Measurements from ENCODE around the gene SORCS2.

Gene SORCS2

GRCh38 chr4:7428261-7429068 lies 236.1 kb downstream of the SORCS2 start:
- no peak for DNase-seq (ENCODE audit: low read depth)

- no peak for DNase-seq (ENCODE audit: low read depth)
Measured at GRCh38 chr4:7429069-7429416, 236.7 kb downstream of the SORCS2 start.

DNA sequence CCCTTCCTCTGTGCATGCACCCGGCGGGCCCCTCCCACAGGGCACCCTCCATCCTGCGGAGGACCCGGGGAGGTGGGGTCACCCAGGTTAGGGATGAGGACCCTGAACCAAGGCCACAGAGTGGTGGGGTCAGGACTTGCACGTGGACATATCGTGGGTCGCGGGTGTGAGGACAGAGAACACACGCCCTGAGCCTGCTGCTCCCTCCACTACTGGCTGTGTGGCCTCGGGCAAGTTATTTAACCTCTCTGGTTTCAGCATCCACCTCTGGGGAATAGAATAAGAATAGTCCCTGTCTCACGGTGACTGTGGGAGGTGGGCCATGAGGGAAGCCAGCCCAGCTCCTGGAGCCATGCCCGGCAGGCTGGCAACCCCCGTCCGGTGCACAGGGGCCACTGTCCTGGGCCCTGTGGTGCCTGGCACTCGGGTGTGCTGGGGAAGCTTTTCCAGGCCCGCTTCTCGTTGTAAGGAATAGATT lies 237.3 kb downstream of the SORCS2 start:
- no peak for DNase-seq (ENCODE audit: low read depth)

DNA sequence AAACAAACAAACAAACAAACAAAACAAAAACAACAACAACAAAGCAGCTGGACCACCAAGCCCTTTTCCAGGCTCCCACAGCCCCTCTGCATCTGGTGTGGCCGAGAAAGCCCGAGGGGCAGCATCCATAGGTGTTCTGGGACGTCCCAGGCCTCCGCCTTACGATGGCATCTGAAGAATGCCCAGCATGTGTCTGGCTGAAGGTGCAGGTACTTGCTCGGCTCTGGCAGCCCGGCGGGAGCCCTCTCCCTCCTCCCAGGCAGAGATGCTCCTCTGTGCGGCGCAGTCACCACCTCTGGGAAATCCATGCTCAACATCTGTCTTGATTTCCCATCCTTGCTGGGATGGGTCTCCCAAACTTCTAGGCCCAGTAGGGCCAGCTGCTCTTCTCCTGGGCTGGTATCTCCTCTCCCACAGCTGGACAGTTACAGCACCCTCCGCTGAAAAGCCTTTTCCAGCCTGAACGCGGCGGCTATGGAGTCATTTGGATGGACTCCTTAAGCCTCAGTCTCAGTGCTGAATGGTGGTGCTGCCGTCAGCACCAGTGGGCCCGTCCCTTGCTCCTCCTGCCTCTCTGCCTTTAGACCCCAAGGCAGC lies 238.1 kb downstream of the SORCS2 start:
- DNase-seq (ENCODE audit: low read depth), result no peak

- DNase-seq (ENCODE audit: low read depth), result no peak
Measured at GRCh38 chr4:7430965-7431695, 238.8 kb downstream of the SORCS2 start.

- DNase-seq (ENCODE audit: low read depth), result no peak
Measured at GRCh38 chr4:7431696-7432530, 239.6 kb downstream of the SORCS2 start.

DNA sequence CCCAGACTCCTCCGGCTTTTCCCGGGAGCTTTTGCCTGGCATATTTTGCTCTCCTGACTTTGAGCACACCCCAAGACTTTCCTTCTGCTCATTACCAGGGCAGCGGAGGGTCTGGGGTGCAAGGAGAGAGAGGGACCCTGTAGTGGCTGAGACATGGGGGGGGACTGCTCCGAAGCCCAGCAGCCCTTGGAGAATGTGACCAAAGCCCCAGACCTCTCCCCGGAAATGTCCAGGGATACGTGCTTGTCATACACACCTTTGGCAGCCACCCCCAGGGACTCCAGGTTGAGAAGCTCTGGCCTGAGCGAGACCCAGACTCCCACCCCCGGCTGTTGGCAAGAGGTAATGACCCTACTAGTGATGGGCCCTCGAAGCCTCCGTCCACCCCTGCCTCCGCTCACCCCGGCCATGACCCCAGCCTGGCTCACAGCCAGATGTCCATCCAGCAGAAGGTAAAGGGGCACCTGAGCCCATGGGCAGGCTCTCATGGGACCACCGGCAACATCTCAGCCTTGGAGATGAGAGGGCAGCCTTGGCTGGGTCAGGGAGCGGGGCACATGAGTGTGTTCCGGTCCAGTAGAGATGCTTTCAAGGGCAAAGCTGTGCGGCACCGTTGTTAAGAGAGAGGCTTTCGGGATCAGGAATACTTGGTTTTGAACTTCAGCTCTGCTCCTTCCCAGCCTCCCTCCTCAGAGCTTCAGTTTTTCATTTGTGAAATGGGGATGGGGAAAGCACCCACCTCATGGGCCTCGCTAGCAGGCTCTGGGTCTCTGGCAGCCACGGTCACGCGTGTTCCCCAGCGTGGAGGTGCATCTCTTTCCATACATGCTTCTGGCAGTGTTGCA lies 240.4 kb downstream of the SORCS2 start:
- DNase-seq (ENCODE audit: low read depth), result no peak

GRCh38 chr4:7433376-7434140 lies 241.2 kb downstream of the SORCS2 start:
- DNase-seq (ENCODE audit: low read depth), result no peak

DNA sequence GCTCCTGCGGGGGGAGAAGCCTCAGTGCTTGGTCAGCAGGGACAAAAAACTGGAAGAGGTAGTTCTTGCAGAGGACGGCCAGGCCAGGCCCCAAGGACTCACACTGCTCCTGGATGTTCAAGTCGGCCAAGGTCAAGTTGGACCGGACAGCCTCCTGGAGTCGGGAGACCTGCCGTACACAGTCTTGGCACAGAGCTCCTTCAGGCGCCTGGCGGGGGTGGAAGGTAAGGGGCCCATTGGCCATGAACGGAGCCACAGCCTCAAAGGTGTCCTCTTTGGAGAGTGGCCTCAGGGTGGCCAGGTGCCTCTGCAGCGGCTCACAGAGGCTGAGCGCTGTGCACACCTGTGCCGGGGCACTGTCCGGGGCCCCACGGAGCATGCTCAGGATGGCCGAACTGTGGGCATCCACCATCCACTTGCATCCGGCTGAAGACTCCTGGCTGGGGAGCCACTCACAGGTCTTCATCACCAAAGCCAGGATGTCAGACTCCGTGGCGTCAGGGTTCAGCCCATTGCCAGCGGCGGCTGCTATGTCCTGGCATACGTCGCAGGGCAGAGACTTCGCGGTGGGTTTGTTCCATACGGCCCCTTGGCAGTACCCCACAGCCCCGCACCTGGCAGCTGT lies 241.9 kb downstream of the SORCS2 start:
- no peak for DNase-seq (ENCODE audit: low read depth)

- no peak for DNase-seq (ENCODE audit: low read depth)
Measured at GRCh38 chr4:7434766-7435150, 242.4 kb downstream of the SORCS2 start, which contains the start of gene PSAPL1. Gene PSAPL1, minus strand, starts transcription at chr4:7434930. Its CDS starts 51 bp downstream, at chr4:7434879.

- DNase-seq (ENCODE audit: low read depth), result no peak
Measured at GRCh38 chr4:7435471-7436061, 243.2 kb downstream of the SORCS2 start.

DNA sequence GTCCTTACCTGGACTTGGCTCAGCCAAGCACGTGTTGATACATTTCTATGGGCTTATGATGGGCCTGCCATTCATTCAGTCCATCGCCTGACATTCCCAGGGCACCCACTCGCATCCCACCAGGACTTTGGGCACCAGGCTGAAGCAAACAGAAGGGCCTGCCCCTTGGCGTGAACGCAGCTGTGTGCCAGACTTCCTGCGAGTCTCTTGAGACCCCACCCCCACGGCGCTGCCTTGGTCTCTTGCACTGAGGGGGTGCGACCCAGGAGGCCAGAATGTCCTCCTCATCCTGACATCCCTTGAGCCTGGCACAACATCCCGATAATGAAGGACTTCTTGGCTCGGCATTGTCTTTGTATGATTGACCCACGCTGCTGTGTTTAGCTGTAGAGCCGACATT lies 243.9 kb downstream of the SORCS2 start:
- DNase-seq (ENCODE audit: low read depth), result no peak

DNA sequence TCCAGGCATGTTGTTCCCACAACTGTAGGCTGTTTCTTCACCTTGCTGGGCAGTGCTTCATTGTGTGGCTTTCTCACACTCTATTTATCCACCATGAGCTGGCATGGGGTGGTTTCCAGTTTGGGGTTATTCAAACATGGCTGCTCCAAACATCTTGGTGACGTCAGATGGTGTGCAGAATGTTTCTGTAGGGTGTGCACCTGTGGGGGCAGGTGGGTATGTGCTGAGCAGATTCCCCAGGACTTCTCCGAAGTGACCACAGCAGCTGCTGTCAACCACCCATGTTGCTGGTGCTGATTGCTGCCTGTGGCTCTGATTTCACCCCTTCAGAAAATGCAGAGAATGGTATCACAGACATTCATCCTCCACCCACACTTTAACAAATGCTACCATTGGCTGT lies 247.4 kb downstream of the SORCS2 start:
- no peak for DNase-seq (ENCODE audit: low read depth)

DNA sequence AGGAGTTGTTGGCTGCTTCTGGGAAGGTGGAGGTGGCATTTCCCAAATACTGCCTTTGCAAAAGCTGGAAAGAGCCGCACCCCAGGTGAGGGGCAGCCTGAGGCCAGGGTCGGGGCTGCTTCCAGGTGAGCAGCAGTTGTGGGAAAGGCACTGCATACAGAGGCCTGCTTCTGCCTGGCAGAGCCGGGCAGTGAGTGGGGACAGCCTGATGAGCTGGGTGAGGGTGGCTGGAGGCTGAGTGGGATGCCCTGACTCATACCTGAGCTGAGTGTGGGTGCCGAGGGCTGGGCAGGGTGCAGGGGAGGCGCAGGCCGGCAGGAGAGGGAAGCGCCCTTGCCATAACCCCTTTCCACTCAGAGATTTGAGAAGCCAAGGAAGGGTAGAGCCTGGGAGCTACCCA lies 248.9 kb downstream of the SORCS2 start:
- no peak for DNase-seq (ENCODE audit: low read depth)

DNA sequence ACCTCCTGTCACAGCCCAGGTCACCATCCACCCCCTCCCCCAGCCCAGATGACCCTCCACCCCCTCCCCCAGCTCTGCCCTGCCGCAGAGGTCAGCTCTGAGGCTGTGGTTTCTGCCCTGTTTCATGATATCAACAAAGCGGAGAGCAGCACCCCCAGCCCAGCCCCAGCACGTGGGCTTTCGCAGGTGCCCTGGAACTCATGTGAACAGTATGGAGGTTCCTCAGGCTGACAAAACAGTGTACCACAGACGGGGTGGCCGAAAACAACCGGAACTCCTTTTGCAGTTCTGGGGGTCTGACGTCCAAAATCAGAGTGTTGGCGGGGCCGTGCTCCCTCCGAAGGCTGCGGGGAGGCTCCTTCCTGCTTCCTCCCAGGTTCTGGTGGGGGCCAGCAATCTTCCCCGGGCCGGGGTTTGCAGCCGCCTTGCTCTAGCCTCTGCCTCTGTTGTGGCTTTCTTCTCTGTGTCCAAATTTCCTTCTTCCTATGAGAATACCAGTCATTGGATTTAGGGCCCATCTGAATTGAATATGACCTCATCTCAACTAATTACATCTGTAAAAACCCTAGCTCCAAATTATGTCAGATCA lies 250.3 kb downstream of the SORCS2 start:
- DNase-seq (ENCODE audit: low read depth), result no peak

DNA sequence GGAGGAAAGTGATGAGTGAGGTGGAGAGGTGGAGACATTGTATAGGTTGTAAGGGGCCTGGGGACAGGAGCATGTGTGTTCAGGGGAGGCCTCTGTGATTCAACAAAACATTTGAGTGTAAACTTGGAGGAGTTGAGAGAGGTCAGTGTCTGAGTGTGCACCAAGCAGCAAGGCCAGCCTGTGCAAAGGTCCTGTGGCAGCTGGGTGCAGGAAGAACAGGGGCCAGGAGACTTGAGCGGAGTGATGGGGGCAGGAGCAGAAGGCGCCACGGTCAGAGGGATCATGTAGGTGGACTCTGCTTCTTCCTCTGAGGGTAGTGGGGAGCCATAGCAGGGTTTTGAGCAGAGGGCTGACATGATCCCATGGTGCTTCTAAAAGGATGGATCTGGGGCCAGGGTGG lies 252.0 kb downstream of the SORCS2 start:
- DNase-seq (ENCODE audit: low read depth), result no peak

DNA sequence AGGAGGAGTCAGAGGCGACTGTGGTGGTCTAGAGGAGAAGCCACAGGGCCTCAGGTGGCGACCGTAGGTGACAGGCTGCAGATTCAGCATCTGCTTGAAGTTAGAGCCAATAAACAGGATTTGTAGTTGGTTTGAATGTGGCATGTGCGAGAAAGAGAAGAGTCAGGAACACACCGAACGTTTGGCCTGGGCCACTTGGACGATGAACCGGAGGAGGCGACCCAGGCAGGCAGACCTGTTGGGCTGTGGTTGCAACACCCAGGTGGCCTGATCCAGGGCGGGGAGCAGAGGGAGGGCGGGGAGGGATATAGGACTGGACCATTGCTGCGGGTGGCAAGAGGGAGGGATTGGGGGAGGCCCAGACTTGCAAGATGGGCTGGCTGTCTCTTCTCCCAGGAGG lies 252.4 kb downstream of the SORCS2 start:
- DNase-seq (ENCODE audit: low read depth), result no peak

DNA sequence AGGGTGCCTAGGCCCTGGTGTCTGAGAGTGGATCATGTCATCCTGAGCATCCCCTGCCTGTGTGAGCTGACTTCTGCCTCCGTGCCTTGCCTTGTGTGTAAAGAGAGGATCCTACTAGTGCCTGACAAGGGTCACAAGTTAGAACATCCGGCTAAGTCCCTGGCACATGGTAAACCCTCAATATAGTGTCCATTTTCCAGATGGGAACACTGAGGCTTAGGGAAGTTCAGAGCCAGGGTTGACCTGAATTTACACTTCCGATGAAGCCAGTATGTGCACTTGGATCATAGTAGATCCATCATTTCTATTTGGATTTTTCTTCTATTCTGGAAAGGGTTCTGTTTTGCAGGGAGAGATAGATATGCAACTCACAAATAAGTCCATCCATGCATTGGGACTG lies 254.9 kb downstream of the SORCS2 start:
- DNase-seq (ENCODE audit: low read depth), result no peak

DNA sequence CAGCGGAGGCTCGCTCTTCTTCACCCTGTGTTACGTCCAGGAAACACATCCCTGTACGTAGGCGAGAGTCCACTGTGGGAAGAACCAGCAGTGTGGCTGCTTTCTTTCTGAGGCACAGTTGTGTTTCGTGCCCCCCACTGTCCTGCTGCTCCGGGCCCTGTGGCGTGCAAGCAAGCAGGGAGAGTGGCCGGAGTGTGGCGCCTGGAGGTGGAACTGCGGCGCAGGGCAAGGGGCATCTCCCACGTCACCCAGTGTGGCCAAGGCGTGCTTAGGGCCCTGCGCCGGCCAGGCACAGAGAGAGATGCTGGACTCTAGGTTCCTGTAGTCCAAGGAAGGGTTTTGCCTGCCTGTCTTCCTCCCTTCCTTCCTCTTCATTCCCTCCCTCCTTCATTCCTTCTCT lies 255.7 kb downstream of the SORCS2 start:
- no peak for DNase-seq (ENCODE audit: low read depth)
